ENCODE measurements around the gene ADARB2. TPM values are rescaled to one million over a fixed set of nuclear protein-coding genes. Genes with fewer than 3 reads are reported as not detected.
A peak's percentile ranks its signal among the peaks of the same experiment; 100 is the strongest.
"Not testable (repeated sequence)": the region's sequence is repeated elsewhere in the genome, so short reads cannot be mapped to it uniquely, and the experiment has no call there.

Gene ADARB2
- total and polyA plus RNA-seq, 5 donors from 2014 or later = 0.27 to 2.9 (median 0.69) TPM; not detected in 1

DNA sequence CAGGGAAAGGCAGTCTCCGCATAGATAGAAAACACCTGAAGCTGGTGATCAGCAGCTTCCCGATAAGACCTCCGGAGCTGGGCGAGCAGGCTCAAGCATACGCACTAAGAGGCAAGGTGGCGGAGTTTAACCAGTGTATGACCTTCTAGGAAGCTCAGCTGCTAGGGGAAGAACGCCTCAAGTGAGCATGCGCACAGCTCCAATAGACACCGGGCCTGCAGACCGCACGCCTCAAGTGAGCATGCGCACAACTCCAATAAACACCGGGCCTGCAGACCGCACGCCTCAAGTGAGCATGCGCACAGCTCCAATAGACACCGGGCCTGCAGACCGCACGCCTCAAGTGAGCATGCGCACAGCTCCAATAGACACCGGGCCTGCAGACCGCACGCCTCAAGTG, 35.9 kb upstream of the ADARB2 start:
- not testable (repeated sequence) for H3K27ac ChIP-seq (ENCODE audit: insufficient read depth, low read length, poor library complexity, severe bottlenecking); H3K4me3 Mint-ChIP-seq; H3K27me3 ChIP-seq (ENCODE audit: control insufficient read depth, insufficient read depth, low read length); H3K36me3 ChIP-seq (ENCODE audit: control insufficient read depth, insufficient read depth, low read length); H3K4me1 ChIP-seq (ENCODE audit: control insufficient read depth, insufficient read depth, low read length, poor library complexity, severe bottlenecking); H3K27ac Mint-ChIP-seq; DNase-seq; H3K4me1 Mint-ChIP-seq; H3K27me3 Mint-ChIP-seq; H3K4me3 ChIP-seq (ENCODE audit: low read depth, low read length); ATAC-seq (ENCODE audit: low read depth in 2 of 2); H3K36me3 Mint-ChIP-seq; H3K9me3 Mint-ChIP-seq; H3K9me3 ChIP-seq (ENCODE audit: control insufficient read depth in 2 of 2, low read length in 2 of 2)

DNA sequence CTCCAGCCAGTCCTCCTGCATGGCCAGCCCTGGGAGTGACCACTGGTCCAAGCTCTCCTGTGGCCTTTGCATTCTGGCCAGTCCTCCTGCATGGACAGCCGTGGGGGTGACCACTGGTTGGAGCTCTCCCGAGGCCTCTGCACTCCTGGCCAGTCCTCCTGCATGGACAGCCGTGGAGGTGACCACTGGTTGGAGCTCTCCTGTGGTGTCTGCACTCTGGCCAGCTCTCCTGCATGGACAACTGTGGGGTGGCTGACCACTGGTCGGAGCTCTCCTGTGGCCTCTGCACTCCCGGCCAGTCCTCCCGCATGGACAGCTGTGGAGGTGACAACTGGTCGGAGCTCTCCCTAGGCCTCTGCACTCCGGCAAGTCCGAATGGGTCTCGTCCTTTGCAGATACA, 28.7 kb upstream of the ADARB2 start:
- no peaks in the 10 kb centered on the region for H3K4me1 Mint-ChIP-seq
- ATAC-seq (ENCODE audit: low read depth in 2 of 2) = no peak

DNA sequence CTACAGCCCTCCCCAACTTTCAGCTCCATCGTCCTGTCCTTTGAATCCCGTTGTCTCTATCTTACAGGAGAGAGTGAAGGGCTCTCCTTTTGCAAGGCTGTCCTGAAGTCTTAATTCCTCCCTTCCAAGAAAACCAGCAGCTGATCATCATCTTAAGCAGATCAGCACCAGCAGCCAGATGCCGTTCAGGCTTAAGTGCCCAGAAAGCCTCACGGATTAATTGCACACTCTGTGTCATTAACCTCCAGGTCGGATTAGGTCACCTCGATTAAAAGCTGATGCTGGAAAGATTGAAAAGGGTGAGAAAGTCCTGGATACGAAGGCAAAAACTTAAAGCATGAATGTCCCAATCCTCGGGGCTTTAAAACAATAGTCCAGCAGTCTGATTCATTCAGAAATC, 24.8 kb upstream of the ADARB2 start:
- Histone ChIP-seq H3K4me3 (ENCODE audit: low read depth, low read length) (no peak overlapping the region), H3K4me1 (ENCODE audit: control insufficient read depth, insufficient read depth, low read length, poor library complexity, severe bottlenecking) (no peaks in the 10 kb centered on the region), H3K9me3 (ENCODE audit: control insufficient read depth in 2 of 2, low read length in 2 of 2) (peaks cover 0 to 4% of the 10 kb centered on the region in 2 experiments), H3K27ac (ENCODE audit: insufficient read depth, low read length, poor library complexity, severe bottlenecking) (no peak overlapping the region), H3K27me3 (ENCODE audit: control insufficient read depth, insufficient read depth, low read length) (no peaks in the 10 kb centered on the region), H3K36me3 (ENCODE audit: control insufficient read depth, insufficient read depth, low read length) (no peaks in the 10 kb centered on the region)
- ATAC-seq (ENCODE audit: low read depth in 2 of 2) (no peak), DNase-seq (no peak)
- no peaks in the 10 kb centered on the region for H3K36me3 Mint-ChIP-seq
- H3K4me1 Mint-ChIP-seq = no peaks in the 10 kb centered on the region
- H3K9me3 Mint-ChIP-seq = peaks cover 2 to 15% (median 3%) of the 10 kb centered on the region in 7 donors
- peaks cover 5% of the 10 kb centered on the region for H3K27me3 Mint-ChIP-seq
- H3K4me3 Mint-ChIP-seq = no peak overlapping the region
- no peak overlapping the region for H3K27ac Mint-ChIP-seq

More for the DNA sequence above, 28.7 kb upstream of the ADARB2 start:
- Histone ChIP-seq H3K4me3 (ENCODE audit: low read depth, low read length) (no peak overlapping the region), H3K27me3 (ENCODE audit: control insufficient read depth, insufficient read depth, low read length) (no peaks in the 10 kb centered on the region), H3K27ac (ENCODE audit: insufficient read depth, low read length, poor library complexity, severe bottlenecking) (no peak overlapping the region), H3K36me3 (ENCODE audit: control insufficient read depth, insufficient read depth, low read length) (no peaks in the 10 kb centered on the region), H3K9me3 (ENCODE audit: control insufficient read depth in 2 of 2, low read length in 2 of 2) (no peaks in the 10 kb centered on the region), H3K4me1 (ENCODE audit: control insufficient read depth, insufficient read depth, low read length, poor library complexity, severe bottlenecking) (no peaks in the 10 kb centered on the region)
- no peaks in the 10 kb centered on the region for H3K36me3 Mint-ChIP-seq
- H3K27ac Mint-ChIP-seq = no peak overlapping the region
- H3K27me3 Mint-ChIP-seq = no peaks in the 10 kb centered on the region
- DNase-seq = no peak
- H3K9me3 Mint-ChIP-seq = peaks cover 0 to 7% (median 0%) of the 10 kb centered on the region in 7 donors
- H3K4me3 Mint-ChIP-seq = no peak overlapping the region

DNA sequence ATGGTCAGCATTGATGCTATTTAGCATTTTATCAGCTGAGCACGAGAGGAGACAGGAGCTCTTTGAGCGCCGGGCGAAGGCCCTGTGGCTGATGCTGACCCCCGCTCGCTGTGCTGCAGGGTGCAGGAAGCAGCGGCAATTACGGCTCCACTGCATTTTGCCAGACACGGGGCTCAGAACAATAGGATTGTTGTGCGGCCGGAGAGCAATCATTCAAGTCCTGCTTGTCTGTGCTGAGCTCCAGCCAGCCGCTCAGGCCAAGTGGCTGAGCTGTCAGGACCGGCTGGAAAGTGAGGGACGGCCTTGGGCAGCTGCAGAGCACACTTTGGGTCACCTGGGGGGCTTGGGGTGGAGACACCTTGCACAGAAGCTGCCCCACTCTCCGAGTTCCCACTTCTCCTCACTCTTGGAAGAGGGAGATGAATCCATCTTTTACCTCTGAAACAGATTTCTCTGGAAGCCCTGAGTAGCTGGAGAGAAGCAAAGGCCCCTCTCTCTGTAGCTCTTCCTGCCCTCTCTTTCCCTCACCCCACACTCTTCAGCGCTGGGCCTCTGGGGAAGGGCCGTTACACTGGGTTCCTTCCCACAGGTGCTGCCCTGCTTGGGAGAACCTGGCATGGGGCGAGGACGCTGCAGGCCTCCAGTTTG, 17.3 kb upstream of the ADARB2 start:
- H3K36me3 ChIP-seq (ENCODE audit: control insufficient read depth, insufficient read depth, low read length) = no peaks in the 10 kb centered on the region
- peaks cover 5% of the 10 kb centered on the region for H3K27me3 Mint-ChIP-seq

DNA sequence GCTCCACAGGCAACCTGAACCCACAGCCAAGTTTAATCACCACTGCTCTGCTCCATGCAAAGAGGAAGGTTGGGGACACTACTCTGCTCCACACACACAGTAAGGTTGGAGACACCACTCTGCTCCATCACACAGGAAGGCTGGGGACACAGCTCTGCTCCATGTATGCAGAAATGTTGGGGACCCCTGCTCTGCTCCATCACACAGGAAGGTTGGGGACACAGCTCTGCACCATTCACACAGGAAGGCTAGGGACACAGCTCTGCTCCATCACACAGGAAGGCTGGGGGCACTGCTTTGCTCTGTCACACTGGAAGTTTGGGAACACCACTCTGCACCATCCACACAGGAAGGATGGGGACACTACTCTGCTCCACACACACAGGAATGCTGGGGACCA, 14.8 kb upstream of the ADARB2 start:
- H3K4me3 Mint-ChIP-seq = no peak overlapping the region
- H3K27me3 Mint-ChIP-seq = peaks cover 5% of the 10 kb centered on the region
- no peak overlapping the region for H3K27ac Mint-ChIP-seq
- DNase-seq = no peak
- Histone ChIP-seq H3K4me1 (ENCODE audit: control insufficient read depth, insufficient read depth, low read length, poor library complexity, severe bottlenecking) (no peaks in the 10 kb centered on the region), H3K27ac (ENCODE audit: insufficient read depth, low read length, poor library complexity, severe bottlenecking) (no peak overlapping the region), H3K9me3 (ENCODE audit: control insufficient read depth in 2 of 2, low read length in 2 of 2) (peaks cover 0 to 3% of the 10 kb centered on the region in 2 experiments), H3K36me3 (ENCODE audit: control insufficient read depth, insufficient read depth, low read length) (no peaks in the 10 kb centered on the region), H3K27me3 (ENCODE audit: control insufficient read depth, insufficient read depth, low read length) (no peaks in the 10 kb centered on the region), H3K4me3 (ENCODE audit: low read depth, low read length) (no peak overlapping the region)
- H3K36me3 Mint-ChIP-seq = no peaks in the 10 kb centered on the region
- peaks cover 0 to 25% (median 11%) of the 10 kb centered on the region in 7 donors for H3K9me3 Mint-ChIP-seq
- H3K4me1 Mint-ChIP-seq = no peaks in the 10 kb centered on the region
- ATAC-seq (ENCODE audit: low read depth in 2 of 2) = no peak

More for the DNA sequence above, 17.3 kb upstream of the ADARB2 start:
- Mint-ChIP-seq H3K9me3 (peaks cover under 1 to 26% (median 4%) of the 10 kb centered on the region in 7 donors), H3K4me3 (peak overlapping the region in 1 of 4 donors; percentile 23), H3K27ac (no peak overlapping the region), H3K4me1 (no peaks in the 10 kb centered on the region), H3K36me3 (no peaks in the 10 kb centered on the region)
- H3K9me3 ChIP-seq (ENCODE audit: control insufficient read depth in 2 of 2, low read length in 2 of 2) = peaks cover 3 to 4% of the 10 kb centered on the region in 2 experiments
- DNase-seq = no peak
- no peak overlapping the region for H3K27ac ChIP-seq (ENCODE audit: insufficient read depth, low read length, poor library complexity, severe bottlenecking)
- H3K27me3 ChIP-seq (ENCODE audit: control insufficient read depth, insufficient read depth, low read length) = no peaks in the 10 kb centered on the region
- ATAC-seq (ENCODE audit: low read depth in 2 of 2) = no peak
- no peak overlapping the region for H3K4me3 ChIP-seq (ENCODE audit: low read depth, low read length)
- no peaks in the 10 kb centered on the region for H3K4me1 ChIP-seq (ENCODE audit: control insufficient read depth, insufficient read depth, low read length, poor library complexity, severe bottlenecking)

DNA sequence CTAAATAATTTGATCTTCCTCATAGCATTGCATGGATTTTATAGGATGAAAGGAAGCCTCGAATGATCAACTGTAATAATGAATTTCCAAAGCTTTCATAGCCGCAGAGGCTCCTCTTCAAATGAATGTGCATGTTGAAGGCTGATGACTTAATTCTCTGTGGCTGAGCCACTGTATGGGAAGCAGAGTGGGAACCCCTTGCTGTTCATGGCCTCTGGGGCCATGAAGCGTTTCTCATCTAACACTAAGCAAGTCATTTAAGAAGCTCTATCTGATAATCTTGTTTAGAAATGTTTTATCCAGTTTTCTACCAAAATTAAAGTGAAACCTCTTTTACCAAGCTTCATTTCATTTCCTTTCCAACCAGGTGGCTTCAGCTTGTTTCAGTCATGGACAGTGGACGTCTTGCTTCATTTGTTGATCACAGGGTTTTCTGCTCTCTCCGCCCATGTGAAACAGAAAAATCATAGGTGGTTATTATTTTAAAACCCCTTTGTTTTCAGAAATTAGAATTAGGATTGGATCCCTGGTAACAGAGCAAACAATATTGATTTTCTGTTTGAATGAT, 10.3 kb upstream of the ADARB2 start:
- Histone ChIP-seq H3K36me3 (ENCODE audit: control insufficient read depth, insufficient read depth, low read length) (no peaks in the 10 kb centered on the region), H3K27ac (ENCODE audit: insufficient read depth, low read length, poor library complexity, severe bottlenecking) (no peak overlapping the region), H3K27me3 (ENCODE audit: control insufficient read depth, insufficient read depth, low read length) (no peaks in the 10 kb centered on the region), H3K4me1 (ENCODE audit: control insufficient read depth, insufficient read depth, low read length, poor library complexity, severe bottlenecking) (no peaks in the 10 kb centered on the region), H3K4me3 (ENCODE audit: low read depth, low read length) (no peak overlapping the region), H3K9me3 (ENCODE audit: control insufficient read depth in 2 of 2, low read length in 2 of 2) (peaks cover 0 to 3% of the 10 kb centered on the region in 2 experiments)
- ATAC-seq (ENCODE audit: low read depth in 2 of 2) (no peak), DNase-seq (no peak)
- Mint-ChIP-seq H3K9me3 (peaks cover 0 to 25% (median 11%) of the 10 kb centered on the region in 7 donors), H3K4me3 (no peak overlapping the region), H3K4me1 (no peaks in the 10 kb centered on the region), H3K27ac (no peak overlapping the region), H3K27me3 (peaks cover 5% of the 10 kb centered on the region), H3K36me3 (no peaks in the 10 kb centered on the region)

DNA sequence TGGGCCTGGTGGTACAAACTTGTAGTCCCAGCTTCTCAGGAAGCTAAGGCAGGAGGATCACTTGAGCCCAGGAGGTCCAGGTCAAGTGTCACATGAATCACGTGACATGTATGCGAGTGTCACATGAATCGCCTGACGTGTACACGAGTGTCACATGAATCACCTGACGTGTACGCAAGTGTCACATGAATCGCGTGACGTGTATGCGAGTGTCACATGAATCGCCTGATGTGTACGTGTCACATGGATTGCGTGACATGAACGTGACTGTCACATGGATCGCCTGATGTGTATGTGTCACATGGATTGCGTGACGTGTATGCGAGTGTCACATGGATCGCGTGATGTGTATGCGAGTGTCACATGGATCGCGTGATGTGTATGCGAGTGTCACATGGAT, 9.5 kb upstream of the ADARB2 start:
- no peaks in the 10 kb centered on the region for H3K36me3 ChIP-seq (ENCODE audit: control insufficient read depth, insufficient read depth, low read length)
- H3K27me3 Mint-ChIP-seq = peaks cover 5% of the 10 kb centered on the region
- H3K9me3 Mint-ChIP-seq = peaks cover 0 to 25% (median 11%) of the 10 kb centered on the region in 7 donors
- ATAC-seq (ENCODE audit: low read depth in 2 of 2) (no peak), DNase-seq (no peak)
- H3K36me3 Mint-ChIP-seq = no peaks in the 10 kb centered on the region
- H3K4me3 ChIP-seq (ENCODE audit: low read depth, low read length) = no peak overlapping the region
- peaks cover 0 to 3% of the 10 kb centered on the region in 2 experiments for H3K9me3 ChIP-seq (ENCODE audit: control insufficient read depth in 2 of 2, low read length in 2 of 2)
- no peaks in the 10 kb centered on the region for H3K27me3 ChIP-seq (ENCODE audit: control insufficient read depth, insufficient read depth, low read length)
- no peak overlapping the region for H3K4me3 Mint-ChIP-seq
- H3K4me1 Mint-ChIP-seq = no peaks in the 10 kb centered on the region
- H3K27ac ChIP-seq (ENCODE audit: insufficient read depth, low read length, poor library complexity, severe bottlenecking) = no peak overlapping the region
- H3K27ac Mint-ChIP-seq = no peak overlapping the region
- no peaks in the 10 kb centered on the region for H3K4me1 ChIP-seq (ENCODE audit: control insufficient read depth, insufficient read depth, low read length, poor library complexity, severe bottlenecking)
